Measurements from ENCODE around the gene AQP5.

The AQP5 gene

GRCh38 chr12:49939707-49940106 is 22.0 kb upstream of the AQP5 start:
- no peak for DNase-seq
- TF ChIP-seq POLR2A (IDR thresholded peaks at IDR 0.05; ENCODE audit: low read length) (no peak), GATA1 (IDR thresholded peaks at IDR 0.05; ENCODE audit: low read depth, low read length) (no peak)

- TF ChIP-seq POLR2A (IDR thresholded peaks at IDR 0.05; ENCODE audit: low read length) (no peak), GATA1 (IDR thresholded peaks at IDR 0.05; ENCODE audit: low read depth, low read length) (no peak)
- DNase-seq: no peak
These were observed 19.8 kb upstream of the AQP5 start for GRCh38 chr12:49941556-49942511.

GRCh38 chr12:49942512-49942893 is 19.2 kb upstream of the AQP5 start:
- no peak for DNase-seq
- no peak for TF ChIP-seq POLR2A (IDR thresholded peaks at IDR 0.05; ENCODE audit: low read length)
- TF ChIP-seq GATA1 (IDR thresholded peaks at IDR 0.05; ENCODE audit: low read depth, low read length): no peak

- no peak for DNase-seq
- TF ChIP-seq GATA1 (IDR thresholded peaks at IDR 0.05; ENCODE audit: low read depth, low read length) (no peak), POLR2A (IDR thresholded peaks at IDR 0.05; ENCODE audit: low read length) (no peak)
These were observed 18.6 kb upstream of the AQP5 start for GRCh38 chr12:49942921-49943624.

DNA sequence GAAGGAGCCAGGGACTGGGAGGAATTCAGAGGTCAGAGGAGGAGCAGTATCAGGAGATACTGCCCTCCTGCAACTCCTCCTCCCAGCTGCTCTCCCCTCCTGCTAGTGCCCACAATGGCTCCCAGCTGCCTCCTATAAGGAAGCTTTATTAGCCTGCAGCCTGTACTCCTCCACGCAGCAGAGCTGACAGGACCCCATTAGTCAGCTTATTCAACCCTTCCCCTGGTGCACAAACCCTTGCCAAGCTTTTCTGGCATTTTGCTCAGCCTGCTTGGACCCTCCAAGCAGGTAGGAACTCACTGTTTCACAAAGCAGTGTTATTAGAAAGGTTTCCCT is 18.1 kb upstream of the AQP5 start:
- DNase-seq: no peak
- TF ChIP-seq GATA1 (IDR thresholded peaks at IDR 0.05; ENCODE audit: low read depth, low read length) (no peak), POLR2A (IDR thresholded peaks at IDR 0.05; ENCODE audit: low read length) (no peak)

- TF ChIP-seq POLR2A (IDR thresholded peaks at IDR 0.05; ENCODE audit: low read length) (no peak), GATA1 (IDR thresholded peaks at IDR 0.05; ENCODE audit: low read depth, low read length) (no peak)
- DNase-seq: no peak
These were observed 17.6 kb upstream of the AQP5 start for GRCh38 chr12:49944046-49944445.

GRCh38 chr12:49944718-49945117 is 17.0 kb upstream of the AQP5 start:
- TF ChIP-seq GATA1 (IDR thresholded peaks at IDR 0.05; ENCODE audit: low read depth, low read length): no peak
- no peak for TF ChIP-seq POLR2A (IDR thresholded peaks at IDR 0.05; ENCODE audit: low read length)
- DNase-seq: no peak

DNA sequence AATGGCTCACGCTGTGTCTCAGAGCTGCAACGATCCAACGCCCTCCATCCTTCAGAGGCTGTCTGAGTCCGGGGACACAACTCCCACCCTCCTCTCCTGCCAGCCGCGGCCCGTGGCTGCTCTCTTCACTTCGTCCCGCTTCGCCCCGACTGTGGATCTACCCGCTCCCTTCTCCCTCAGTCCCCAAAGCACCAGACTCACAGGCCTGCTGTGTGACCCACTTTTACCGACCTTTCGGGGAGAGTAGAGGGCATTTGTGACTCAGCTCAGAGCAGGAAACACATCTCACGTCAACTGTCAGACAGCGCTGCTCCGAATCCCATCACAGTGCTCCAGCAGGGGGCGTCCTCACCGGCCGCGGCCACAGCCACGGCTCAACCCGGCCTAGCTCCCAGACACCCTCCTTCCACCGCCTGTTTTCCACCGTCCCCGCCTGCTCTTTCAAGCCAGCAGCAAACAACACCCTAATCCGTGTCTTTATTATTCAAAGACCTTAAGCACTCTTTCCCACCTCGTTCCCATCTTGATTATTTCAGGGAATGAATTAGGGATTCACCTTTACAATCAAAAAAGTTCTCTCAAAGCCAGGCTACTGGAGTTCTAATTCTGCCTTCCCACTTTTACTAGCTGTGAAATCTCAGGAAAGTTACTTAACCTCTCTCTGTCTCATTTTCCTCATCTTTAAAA is 16.1 kb upstream of the AQP5 start:
- DNase-seq: peak; percentile 83 to 90
- TF ChIP-seq POLR2A (IDR thresholded peaks at IDR 0.05; ENCODE audit: low read length): peak; percentile 30
- no peak for TF ChIP-seq GATA1 (IDR thresholded peaks at IDR 0.05; ENCODE audit: low read depth, low read length)

GRCh38 chr12:49946086-49946485 is 15.6 kb upstream of the AQP5 start:
- TF ChIP-seq POLR2A (IDR thresholded peaks at IDR 0.05; ENCODE audit: low read length): no peak
- no peak for TF ChIP-seq GATA1 (IDR thresholded peaks at IDR 0.05; ENCODE audit: low read depth, low read length)
- no peak for DNase-seq

- TF ChIP-seq GATA1 (IDR thresholded peaks at IDR 0.05; ENCODE audit: low read depth, low read length): no peak
These were observed 15.2 kb upstream of the AQP5 start for GRCh38 chr12:49946497-49946896.

DNA sequence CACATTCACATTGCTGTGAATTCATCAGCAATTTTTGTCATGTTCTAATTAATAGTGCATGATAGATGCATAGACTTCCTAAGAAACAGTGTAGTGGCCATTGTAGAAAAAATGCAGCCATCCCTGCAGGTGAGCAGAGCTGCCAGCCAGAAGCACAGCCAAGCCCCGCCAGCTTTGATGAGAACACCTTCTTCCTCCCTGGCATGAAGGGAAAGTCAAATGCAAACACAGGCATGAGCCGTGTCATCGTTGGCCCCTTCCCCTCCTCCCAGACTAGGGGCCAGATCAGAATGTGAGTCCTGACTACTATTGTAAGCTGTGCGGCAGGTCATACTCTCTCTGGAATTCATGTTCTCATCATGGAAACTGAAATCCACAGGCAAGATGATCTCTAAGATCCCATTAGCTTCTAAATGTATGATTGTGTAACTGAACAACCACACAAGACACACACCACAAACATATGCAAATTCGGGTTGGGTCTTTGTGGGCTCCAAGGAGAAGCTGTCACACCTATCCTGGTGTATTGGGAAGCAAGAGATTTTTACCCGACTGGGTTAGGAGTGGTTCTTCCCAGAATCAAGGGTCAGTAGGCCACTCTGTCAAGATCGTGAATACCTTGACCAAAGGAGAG is 14.0 kb upstream of the AQP5 start:
- TF ChIP-seq POLR2A (IDR thresholded peaks at IDR 0.05; ENCODE audit: low read length) (no peak), GATA1 (IDR thresholded peaks at IDR 0.05; ENCODE audit: low read depth, low read length) (no peak)
- no peak for DNase-seq

More at GRCh38 chr12:49946497-49946896, 15.2 kb upstream of the AQP5 start:
- DNase-seq: no peak

DNA sequence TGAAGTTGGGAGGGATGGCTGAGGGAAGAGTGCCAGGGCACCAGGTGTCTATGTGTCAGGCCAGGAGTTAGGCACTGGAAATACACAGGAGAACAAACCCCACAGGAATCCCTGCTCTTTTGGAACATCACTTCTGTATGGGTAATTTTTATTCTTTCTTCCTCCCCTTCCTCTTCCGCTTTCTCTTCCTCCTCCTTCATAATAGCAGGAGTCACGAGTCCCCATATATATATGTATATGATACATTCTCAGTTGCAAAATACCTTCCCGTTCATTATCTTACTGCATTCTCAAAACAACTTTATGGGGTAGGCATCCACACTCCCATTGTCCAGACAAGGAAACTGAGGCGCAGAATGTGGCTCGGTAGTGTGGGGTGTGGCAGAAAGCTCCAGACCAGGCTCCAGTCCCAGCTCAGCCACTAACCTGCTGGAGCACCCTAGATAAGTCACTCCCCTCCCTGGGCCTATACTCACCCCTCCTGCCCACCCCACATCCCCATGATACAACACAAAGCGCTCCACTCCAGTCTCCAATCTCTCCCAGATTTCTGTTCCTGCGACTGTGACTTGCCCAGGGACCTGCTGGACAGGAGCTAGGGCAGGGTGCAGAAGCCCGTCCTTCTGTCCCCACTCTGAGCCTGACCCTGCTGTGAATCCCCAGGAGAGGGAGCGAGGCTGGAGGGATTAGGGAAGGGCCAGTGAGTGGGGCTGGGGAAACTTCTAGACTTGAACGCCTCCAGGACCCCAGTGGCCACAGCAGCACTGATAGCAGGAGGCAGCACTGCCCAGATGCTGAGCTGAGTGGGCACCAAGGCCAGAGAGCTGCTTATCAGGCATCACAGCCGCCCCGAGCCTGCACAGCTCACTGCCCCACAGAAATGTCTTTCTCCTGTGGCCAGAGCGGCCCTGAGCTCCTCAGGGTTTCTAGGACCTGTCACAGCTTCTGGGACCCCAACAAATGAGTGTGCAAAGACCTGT is 12.5 kb upstream of the AQP5 start:
- peak; percentile 31 to 58 for DNase-seq
- TF ChIP-seq POLR2A (IDR thresholded peaks at IDR 0.05; ENCODE audit: low read length) (no peak), GATA1 (IDR thresholded peaks at IDR 0.05; ENCODE audit: low read depth, low read length) (no peak)

GRCh38 chr12:49949866-49950265 is 11.8 kb upstream of the AQP5 start:
- TF ChIP-seq POLR2A (IDR thresholded peaks at IDR 0.05; ENCODE audit: low read length) (no peak), GATA1 (IDR thresholded peaks at IDR 0.05; ENCODE audit: low read depth, low read length) (no peak)
- no peak for DNase-seq
